ENCODE data around the gene TENT4A. TPM values are rescaled to one million over a fixed set of nuclear protein-coding genes. Genes with fewer than 3 reads are reported as not detected.
A peak's percentile ranks its signal among the peaks of the same experiment; 100 is the strongest.
"Not testable (repeated sequence)": the region's sequence is repeated elsewhere in the genome, so short reads cannot be mapped to it uniquely, and the experiment has no call there.

The TENT4A gene
- total RNA-seq, 1 experiment from 2014 or later = 10.2 TPM

- H3K4me3 ChIP-seq (ENCODE audit: insufficient read depth, low read depth, low read length) = no peak overlapping the region
- no peaks in the 10 kb centered on the region for H3K27me3 ChIP-seq (ENCODE audit: control insufficient read depth, insufficient read depth, low read length)
- H3K36me3 ChIP-seq (replicated peaks; ENCODE audit: control insufficient read depth, insufficient read depth, low read length) = no peaks in the 10 kb centered on the region
- DNase-seq = peak; percentile 95
These were observed 52.6 kb downstream of the TENT4A start for GRCh38 chr5:6765612-6766525.

- DNase-seq = no peak
- Histone ChIP-seq H3K36me3 (replicated peaks; ENCODE audit: control insufficient read depth, insufficient read depth, low read length) (no peaks in the 10 kb centered on the region), H3K4me3 (ENCODE audit: insufficient read depth, low read depth, low read length) (no peak overlapping the region), H3K27me3 (ENCODE audit: control insufficient read depth, insufficient read depth, low read length) (no peaks in the 10 kb centered on the region)
These were observed 53.4 kb downstream of the TENT4A start for GRCh38 chr5:6766604-6767093.

- peak; percentile 47 for DNase-seq
- no peaks in the 10 kb centered on the region for H3K36me3 ChIP-seq (replicated peaks; ENCODE audit: control insufficient read depth, insufficient read depth, low read length)
- no peak overlapping the region for H3K4me3 ChIP-seq (ENCODE audit: insufficient read depth, low read depth, low read length)
- no peaks in the 10 kb centered on the region for H3K27me3 ChIP-seq (ENCODE audit: control insufficient read depth, insufficient read depth, low read length)
These were observed 54.3 kb downstream of the TENT4A start for GRCh38 chr5:6767481-6768063.

- peak; percentile 43 for DNase-seq
These were observed 55.5 kb downstream of the TENT4A start for GRCh38 chr5:6768590-6769230.

GRCh38 chr5:6770826-6771607, 57.8 kb downstream of the TENT4A start:
- peak; percentile 21 for DNase-seq

More at GRCh38 chr5:6768590-6769230, 55.5 kb downstream of the TENT4A start:
- no peak overlapping the region for H3K4me3 ChIP-seq (ENCODE audit: insufficient read depth, low read depth, low read length)
- no peaks in the 10 kb centered on the region for H3K27me3 ChIP-seq (ENCODE audit: control insufficient read depth, insufficient read depth, low read length)
- no peaks in the 10 kb centered on the region for H3K36me3 ChIP-seq (replicated peaks; ENCODE audit: control insufficient read depth, insufficient read depth, low read length)

GRCh38 chr5:6772886-6773285, 59.7 kb downstream of the TENT4A start:
- Histone ChIP-seq H3K36me3 (replicated peaks; ENCODE audit: control insufficient read depth, insufficient read depth, low read length) (no peaks in the 10 kb centered on the region), H3K4me3 (ENCODE audit: insufficient read depth, low read depth, low read length) (no peak overlapping the region), H3K27me3 (ENCODE audit: control insufficient read depth, insufficient read depth, low read length) (no peaks in the 10 kb centered on the region)
- DNase-seq = peak; percentile 35

More at GRCh38 chr5:6770826-6771607, 57.8 kb downstream of the TENT4A start:
- H3K27me3 ChIP-seq (ENCODE audit: control insufficient read depth, insufficient read depth, low read length) = no peaks in the 10 kb centered on the region
- no peak overlapping the region for H3K4me3 ChIP-seq (ENCODE audit: insufficient read depth, low read depth, low read length)
- no peaks in the 10 kb centered on the region for H3K36me3 ChIP-seq (replicated peaks; ENCODE audit: control insufficient read depth, insufficient read depth, low read length)

GRCh38 chr5:6773342-6774035, 60.3 kb downstream of the TENT4A start:
- DNase-seq = peak; percentile 63
- Histone ChIP-seq H3K36me3 (replicated peaks; ENCODE audit: control insufficient read depth, insufficient read depth, low read length) (no peaks in the 10 kb centered on the region), H3K27me3 (ENCODE audit: control insufficient read depth, insufficient read depth, low read length) (no peaks in the 10 kb centered on the region), H3K4me3 (ENCODE audit: insufficient read depth, low read depth, low read length) (no peak overlapping the region)

GRCh38 chr5:6774207-6774606, 61.0 kb downstream of the TENT4A start:
- H3K27me3 ChIP-seq (ENCODE audit: control insufficient read depth, insufficient read depth, low read length); H3K4me3 ChIP-seq (ENCODE audit: insufficient read depth, low read depth, low read length); H3K36me3 ChIP-seq (replicated peaks; ENCODE audit: control insufficient read depth, insufficient read depth, low read length): not testable (repeated sequence)
- peak; percentile 46 for DNase-seq

- Histone ChIP-seq H3K4me3 (ENCODE audit: insufficient read depth, low read depth, low read length) (no peak overlapping the region), H3K27me3 (ENCODE audit: control insufficient read depth, insufficient read depth, low read length) (no peaks in the 10 kb centered on the region), H3K36me3 (replicated peaks; ENCODE audit: control insufficient read depth, insufficient read depth, low read length) (no peaks in the 10 kb centered on the region)
- DNase-seq = peak; percentile 20
These were observed 61.5 kb downstream of the TENT4A start for GRCh38 chr5:6774721-6775204.

- no peak overlapping the region for H3K4me3 ChIP-seq (ENCODE audit: insufficient read depth, low read depth, low read length)
- DNase-seq = peak; percentile 41
- H3K27me3 ChIP-seq (ENCODE audit: control insufficient read depth, insufficient read depth, low read length) = no peaks in the 10 kb centered on the region
- no peaks in the 10 kb centered on the region for H3K36me3 ChIP-seq (replicated peaks; ENCODE audit: control insufficient read depth, insufficient read depth, low read length)
These were observed 62.3 kb downstream of the TENT4A start for GRCh38 chr5:6775571-6775970.

GRCh38 chr5:6780802-6781391, 67.7 kb downstream of the TENT4A start:
- H3K27me3 ChIP-seq (ENCODE audit: control insufficient read depth, insufficient read depth, low read length) = no peaks in the 10 kb centered on the region
- no peak overlapping the region for H3K4me3 ChIP-seq (ENCODE audit: insufficient read depth, low read depth, low read length)
- peak; percentile 61 for DNase-seq
- H3K36me3 ChIP-seq (replicated peaks; ENCODE audit: control insufficient read depth, insufficient read depth, low read length) = no peaks in the 10 kb centered on the region

- Histone ChIP-seq H3K4me3 (ENCODE audit: insufficient read depth, low read depth, low read length) (no peak overlapping the region), H3K27me3 (ENCODE audit: control insufficient read depth, insufficient read depth, low read length) (no peaks in the 10 kb centered on the region; the same call in 1 of the 2 replicates), H3K36me3 (replicated peaks; ENCODE audit: control insufficient read depth, insufficient read depth, low read length) (no peaks in the 10 kb centered on the region)
- DNase-seq = no peak
These were observed 68.5 kb downstream of the TENT4A start for GRCh38 chr5:6781716-6782115.

GRCh38 chr5:6783787-6784186, 70.6 kb downstream of the TENT4A start:
- no peak overlapping the region for H3K4me3 ChIP-seq (ENCODE audit: insufficient read depth, low read depth, low read length)
- no peaks in the 10 kb centered on the region; the same call in 1 of the 2 replicates for H3K27me3 ChIP-seq (ENCODE audit: control insufficient read depth, insufficient read depth, low read length)
- no peaks in the 10 kb centered on the region for H3K36me3 ChIP-seq (replicated peaks; ENCODE audit: control insufficient read depth, insufficient read depth, low read length)
- DNase-seq = no peak
